C4-2B (cell line): ENCODE data around the gene KRT12.

Experiments used
- H3K27ac ChIP-seq: fragments of 450-650 bp; 2 replicates; pipeline ENCODE4 v1.5.1; 2017
- ZFX ChIP-seq: fragments of 450-650 bp; IDR thresholded peaks from 2 replicates; pipeline ENCODE4 v1.6.1; 2017
- TF ChIP-seq, protein P1 (sequence below): fragments of 450-650 bp; conservative IDR thresholded peaks from 2 replicates; pipeline ENCODE4 v1.5.1; 2017; ENCODE audit warnings: mild to moderate bottlenecking

Gene KRT12

DNA sequence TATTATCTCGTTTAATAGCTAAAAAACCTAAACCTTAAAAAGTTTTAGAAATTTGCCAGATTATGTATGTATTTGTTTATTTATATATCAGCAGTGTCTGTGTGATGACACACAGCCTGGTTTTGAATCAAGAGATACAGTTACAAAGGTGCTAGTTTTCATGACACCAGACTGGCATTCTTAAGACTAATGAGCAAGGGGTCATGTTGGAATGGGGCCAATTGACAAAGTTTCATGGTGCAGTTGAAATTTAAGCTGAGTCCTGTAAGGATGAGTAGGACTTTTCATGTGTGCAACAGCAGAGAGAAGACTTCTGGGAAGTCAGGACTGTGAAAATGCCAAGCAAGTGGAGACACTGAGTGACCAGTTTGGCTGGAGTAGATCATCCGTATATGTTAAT, 41.4 kb downstream of the KRT12 start:
- TF ChIP-seq, protein P1, sequence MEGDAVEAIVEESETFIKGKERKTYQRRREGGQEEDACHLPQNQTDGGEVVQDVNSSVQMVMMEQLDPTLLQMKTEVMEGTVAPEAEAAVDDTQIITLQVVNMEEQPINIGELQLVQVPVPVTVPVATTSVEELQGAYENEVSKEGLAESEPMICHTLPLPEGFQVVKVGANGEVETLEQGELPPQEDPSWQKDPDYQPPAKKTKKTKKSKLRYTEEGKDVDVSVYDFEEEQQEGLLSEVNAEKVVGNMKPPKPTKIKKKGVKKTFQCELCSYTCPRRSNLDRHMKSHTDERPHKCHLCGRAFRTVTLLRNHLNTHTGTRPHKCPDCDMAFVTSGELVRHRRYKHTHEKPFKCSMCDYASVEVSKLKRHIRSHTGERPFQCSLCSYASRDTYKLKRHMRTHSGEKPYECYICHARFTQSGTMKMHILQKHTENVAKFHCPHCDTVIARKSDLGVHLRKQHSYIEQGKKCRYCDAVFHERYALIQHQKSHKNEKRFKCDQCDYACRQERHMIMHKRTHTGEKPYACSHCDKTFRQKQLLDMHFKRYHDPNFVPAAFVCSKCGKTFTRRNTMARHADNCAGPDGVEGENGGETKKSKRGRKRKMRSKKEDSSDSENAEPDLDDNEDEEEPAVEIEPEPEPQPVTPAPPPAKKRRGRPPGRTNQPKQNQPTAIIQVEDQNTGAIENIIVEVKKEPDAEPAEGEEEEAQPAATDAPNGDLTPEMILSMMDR = no peak
- no peak for TF ChIP-seq ZFX
- H3K27ac ChIP-seq = no peak overlapping the region

DNA sequence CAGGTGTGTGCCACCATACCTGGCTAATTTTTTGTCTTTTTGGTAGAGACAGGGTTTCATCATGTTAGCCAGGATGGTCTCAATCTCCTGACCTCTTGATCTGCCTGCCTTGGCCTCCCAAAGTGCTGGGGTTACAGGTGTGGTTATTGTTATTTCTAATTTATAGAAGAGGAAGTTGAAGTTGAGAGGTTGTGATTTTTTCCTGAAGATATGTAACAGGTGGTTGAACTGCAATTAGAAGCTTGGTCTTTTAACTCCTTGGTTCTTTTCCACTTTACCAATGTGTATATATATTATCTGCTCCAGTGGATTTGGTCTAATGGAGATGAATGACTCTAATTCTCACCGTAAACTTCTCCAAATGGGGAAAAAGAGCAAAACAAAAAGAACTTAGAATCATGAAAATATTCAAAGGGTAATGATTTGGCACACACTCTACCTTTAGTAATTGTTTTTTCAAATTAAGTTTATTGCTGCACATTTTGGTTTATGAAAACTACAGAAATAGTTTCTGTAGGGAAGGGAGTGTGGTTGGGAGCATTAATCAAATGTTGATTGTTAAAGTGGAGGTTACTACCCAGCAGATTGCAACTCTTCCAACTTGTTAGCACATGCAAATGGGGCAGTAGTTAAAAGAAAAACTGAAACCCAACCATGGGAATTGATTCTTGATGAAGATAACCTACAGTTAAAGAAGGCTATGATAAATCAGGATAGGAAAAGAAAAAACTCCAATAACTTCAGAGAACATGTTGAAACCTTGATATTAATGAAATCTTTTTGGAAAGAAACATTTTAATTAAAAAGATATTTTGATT, 42.8 kb downstream of the KRT12 start:
- TF ChIP-seq, protein P1 = no peak
- no peak for TF ChIP-seq ZFX
- no peak overlapping the region for H3K27ac ChIP-seq

DNA sequence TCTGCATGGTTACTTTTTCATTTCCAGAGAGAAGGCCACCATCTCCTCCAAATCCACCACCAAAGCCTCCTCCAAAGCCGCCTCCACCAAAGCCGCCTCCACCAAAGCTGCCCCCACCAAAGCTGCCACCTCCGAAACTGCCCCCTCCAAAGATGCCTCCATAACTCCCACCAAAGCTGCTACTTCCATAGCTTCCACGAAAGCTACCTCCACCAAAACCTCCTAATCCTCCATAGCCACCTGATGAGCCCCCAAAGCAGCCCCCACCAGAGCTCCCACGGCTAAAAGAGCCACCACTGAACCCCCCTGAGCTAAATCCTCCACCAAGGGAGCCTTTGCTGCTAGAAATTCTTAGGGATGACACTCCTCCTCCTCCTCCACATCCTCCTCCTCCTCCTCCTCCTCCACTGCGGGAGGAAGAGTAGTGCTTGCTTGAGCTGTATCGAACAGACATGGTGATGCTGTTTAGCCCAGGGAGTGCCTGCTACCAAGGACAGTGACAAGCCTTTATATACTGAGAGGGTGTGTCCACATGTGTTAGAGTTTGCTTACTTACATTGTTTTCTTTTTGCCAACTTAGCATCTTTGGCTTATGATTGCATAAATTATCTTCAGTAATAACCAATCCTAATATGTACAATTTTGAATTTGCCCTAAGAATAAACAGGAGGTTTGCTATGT, 44.8 kb downstream of the KRT12 start, which contains the start of gene KRT10:
Gene KRT10, minus strand, starts transcription at position 483 of the 681 bp plus-strand sequence. Its CDS starts 29 bp downstream, at position 454.
- no peak within 1 kb of the TSS for H3K27ac ChIP-seq
- TF ChIP-seq ZFX = no peak
- TF ChIP-seq, protein P1 = no peak

DNA sequence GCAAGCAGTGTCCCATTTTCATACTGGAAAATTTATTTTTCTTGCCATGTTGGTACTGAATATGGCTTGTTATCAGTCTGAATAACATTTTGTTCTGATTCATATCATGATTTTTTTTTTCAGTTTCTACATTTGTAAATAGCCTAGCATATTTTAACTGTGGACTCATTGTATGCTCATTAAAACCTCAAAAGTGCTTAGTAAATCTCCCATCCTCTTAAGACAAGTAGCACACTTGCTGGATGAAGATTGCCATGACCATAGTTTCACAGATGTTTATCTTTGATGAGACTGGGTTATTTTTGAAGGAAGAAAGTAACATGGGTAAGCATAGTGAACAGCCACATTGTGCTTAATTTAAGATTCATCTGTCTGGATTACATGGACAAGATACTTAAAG, 45.5 kb downstream of the KRT12 start:
- no peak for TF ChIP-seq ZFX
- TF ChIP-seq, protein P1 = no peak
- H3K27ac ChIP-seq = no peak overlapping the region

DNA sequence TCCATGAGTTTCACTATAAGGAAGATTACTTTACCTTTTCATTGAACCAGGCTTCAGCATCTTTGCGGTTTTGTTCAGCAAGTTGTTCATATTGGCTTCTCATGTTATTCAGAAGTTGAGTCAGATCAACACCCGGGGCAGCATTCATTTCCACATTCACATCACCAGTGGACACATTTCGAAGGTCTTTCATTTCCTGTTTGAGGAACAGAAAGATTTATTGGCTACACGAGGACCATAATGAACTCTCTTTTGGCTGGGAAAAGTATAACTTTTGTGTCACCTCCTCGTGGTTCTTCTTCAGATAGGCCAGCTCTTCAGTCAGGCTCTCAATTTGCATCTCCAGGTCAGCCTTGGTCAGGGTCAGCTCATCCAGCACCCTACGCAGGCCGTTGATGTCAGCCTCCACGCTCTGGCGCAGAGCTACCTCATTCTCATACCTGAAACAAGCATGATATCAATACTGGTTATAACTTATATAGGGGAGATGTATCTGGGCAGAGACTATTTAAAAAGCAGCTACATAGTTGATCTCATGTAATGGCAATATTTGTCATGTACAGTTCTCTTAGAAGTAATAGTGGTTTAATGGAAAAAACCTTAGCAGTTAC, 46.7 kb downstream of the KRT12 start:
- TF ChIP-seq ZFX = no peak
- TF ChIP-seq, protein P1 = no peak
- H3K27ac ChIP-seq = no peak overlapping the region

DNA sequence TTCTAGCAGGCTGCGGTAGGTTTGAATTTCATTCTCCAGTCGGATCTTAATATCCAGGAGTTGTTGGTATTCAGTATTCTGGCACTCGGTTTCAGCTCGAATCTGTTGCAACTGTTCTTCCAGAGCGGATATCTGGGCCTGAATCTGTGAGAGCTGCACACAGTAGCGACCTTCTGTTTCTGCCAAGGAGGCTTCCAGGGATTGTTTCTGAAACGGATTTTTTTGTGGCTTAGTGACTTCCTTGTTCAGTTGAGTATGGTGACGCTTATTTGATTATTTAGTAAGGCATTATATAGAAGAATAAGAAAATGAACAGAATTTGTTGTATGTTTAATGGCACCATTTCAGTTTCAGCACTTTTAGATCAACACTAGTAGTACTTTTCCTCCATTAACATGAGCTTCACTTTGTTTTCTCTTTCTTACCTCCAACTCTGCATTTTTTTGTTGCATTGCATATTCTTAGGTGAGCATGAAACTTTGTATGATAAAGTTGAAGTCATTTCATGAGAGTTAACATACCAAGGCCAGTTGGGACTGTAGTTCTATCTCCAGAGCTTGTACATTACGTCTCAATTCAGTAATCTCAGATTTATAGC, 47.4 kb downstream of the KRT12 start:
- H3K27ac ChIP-seq = peak overlapping the region; percentile 80; the same call in 1 of the 2 replicates
- TF ChIP-seq, protein P1 = no peak
